Measurements from ENCODE around the gene RNF43.

DNA sequence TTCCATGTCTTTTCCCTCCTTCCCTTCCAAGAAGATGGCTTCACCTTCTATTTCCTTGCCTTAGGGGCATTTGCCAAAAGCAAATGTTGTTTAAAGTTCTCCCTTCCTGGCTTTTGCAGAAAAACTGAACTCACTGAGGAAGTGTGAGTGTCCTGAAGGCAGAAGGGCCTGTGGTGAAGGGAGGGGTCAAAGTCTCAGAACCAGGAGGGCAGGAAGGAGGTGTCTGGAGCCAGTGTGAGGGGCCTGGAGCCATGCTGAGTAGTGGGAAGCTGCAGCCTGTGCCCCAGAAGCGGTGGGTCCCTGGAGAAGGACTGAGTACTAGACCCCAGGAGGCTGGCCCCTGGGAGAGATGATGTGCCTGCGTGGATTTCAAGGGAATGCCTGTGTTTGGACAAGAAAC is 41.5 kb downstream of the RNF43 start:
- TF ChIP-seq, protein P1, sequence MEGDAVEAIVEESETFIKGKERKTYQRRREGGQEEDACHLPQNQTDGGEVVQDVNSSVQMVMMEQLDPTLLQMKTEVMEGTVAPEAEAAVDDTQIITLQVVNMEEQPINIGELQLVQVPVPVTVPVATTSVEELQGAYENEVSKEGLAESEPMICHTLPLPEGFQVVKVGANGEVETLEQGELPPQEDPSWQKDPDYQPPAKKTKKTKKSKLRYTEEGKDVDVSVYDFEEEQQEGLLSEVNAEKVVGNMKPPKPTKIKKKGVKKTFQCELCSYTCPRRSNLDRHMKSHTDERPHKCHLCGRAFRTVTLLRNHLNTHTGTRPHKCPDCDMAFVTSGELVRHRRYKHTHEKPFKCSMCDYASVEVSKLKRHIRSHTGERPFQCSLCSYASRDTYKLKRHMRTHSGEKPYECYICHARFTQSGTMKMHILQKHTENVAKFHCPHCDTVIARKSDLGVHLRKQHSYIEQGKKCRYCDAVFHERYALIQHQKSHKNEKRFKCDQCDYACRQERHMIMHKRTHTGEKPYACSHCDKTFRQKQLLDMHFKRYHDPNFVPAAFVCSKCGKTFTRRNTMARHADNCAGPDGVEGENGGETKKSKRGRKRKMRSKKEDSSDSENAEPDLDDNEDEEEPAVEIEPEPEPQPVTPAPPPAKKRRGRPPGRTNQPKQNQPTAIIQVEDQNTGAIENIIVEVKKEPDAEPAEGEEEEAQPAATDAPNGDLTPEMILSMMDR (IDR thresholded peaks at IDR 0.05; ENCODE audit: low read depth, low read length), result no peak
- TF ChIP-seq POLR2A (IDR thresholded peaks at IDR 0.05; ENCODE audit: extremely low read depth, insufficient read length) (no peak), MYC (IDR thresholded peaks at IDR 0.05; ENCODE audit: low read depth, low read length) (no peak)
- TF ChIP-seq, protein P2, sequence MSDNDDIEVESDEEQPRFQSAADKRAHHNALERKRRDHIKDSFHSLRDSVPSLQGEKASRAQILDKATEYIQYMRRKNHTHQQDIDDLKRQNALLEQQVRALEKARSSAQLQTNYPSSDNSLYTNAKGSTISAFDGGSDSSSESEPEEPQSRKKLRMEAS (IDR thresholded peaks at IDR 0.05; ENCODE audit: low read depth, low read length), result no peak
